ENCODE measurements around the gene RACK1.

RACK1 gene

GRCh38 chr5:181236954-181237641, 6.6 kb downstream of the RACK1 start:
- Histone ChIP-seq H3K36me3 (ENCODE audit: insufficient read depth, low read length) (peaks cover 86% of the 10 kb centered on the region), H3K9me3 (ENCODE audit: low read length) (no peaks in the 10 kb centered on the region), H3K27me3 (ENCODE audit: control insufficient read depth in 1 of 2, insufficient read depth in 2 of 2, low read length in 2 of 2) (no peaks in the 10 kb centered on the region), H3K27ac (ENCODE audit: low read depth, low read length) (no peak overlapping the region), H3K4me1 (ENCODE audit: insufficient read depth, low read length) (peaks cover 10% of the 10 kb centered on the region), H3K9ac (ENCODE audit: low read length) (no peak overlapping the region), H3K4me3 (ENCODE audit: low read depth in 1 of 2, low read length in 2 of 2) (no peak overlapping the region)

GRCh38 chr5:181236471-181236870, 7.2 kb downstream of the RACK1 start:
- Histone ChIP-seq H3K9ac (ENCODE audit: low read length) (no peak overlapping the region), H3K27me3 (ENCODE audit: control insufficient read depth in 1 of 2, insufficient read depth in 2 of 2, low read length in 2 of 2) (no peaks in the 10 kb centered on the region), H3K27ac (ENCODE audit: low read depth, low read length) (no peak overlapping the region), H3K36me3 (ENCODE audit: insufficient read depth, low read length) (peaks cover 86% of the 10 kb centered on the region), H3K4me3 (ENCODE audit: low read depth in 1 of 2, low read length in 2 of 2) (no peak overlapping the region), H3K9me3 (ENCODE audit: low read length) (no peaks in the 10 kb centered on the region), H3K4me1 (ENCODE audit: insufficient read depth, low read length) (peaks cover 4% of the 10 kb centered on the region)

GRCh38 chr5:181235689-181236366, 7.9 kb downstream of the RACK1 start:
- no peak overlapping the region for H3K27ac ChIP-seq (ENCODE audit: low read depth, low read length)
- no peak overlapping the region for H3K9ac ChIP-seq (ENCODE audit: low read length)
- H3K4me1 ChIP-seq (ENCODE audit: insufficient read depth, low read length), result no peaks in the 10 kb centered on the region

GRCh38 chr5:181235323-181235688, 8.4 kb downstream of the RACK1 start:
- Histone ChIP-seq H3K9ac (ENCODE audit: low read length) (no peak overlapping the region), H3K36me3 (ENCODE audit: insufficient read depth, low read length) (peaks cover 86% of the 10 kb centered on the region), H3K4me1 (ENCODE audit: insufficient read depth, low read length) (no peaks in the 10 kb centered on the region), H3K27me3 (ENCODE audit: control insufficient read depth in 1 of 2, insufficient read depth in 2 of 2, low read length in 2 of 2) (no peaks in the 10 kb centered on the region), H3K4me3 (ENCODE audit: low read depth in 1 of 2, low read length in 2 of 2) (no peak overlapping the region), H3K27ac (ENCODE audit: low read depth, low read length) (no peak overlapping the region), H3K9me3 (ENCODE audit: low read length) (no peaks in the 10 kb centered on the region)

More at GRCh38 chr5:181235689-181236366, 7.9 kb downstream of the RACK1 start:
- H3K4me3 ChIP-seq (ENCODE audit: low read depth in 1 of 2, low read length in 2 of 2), result no peak overlapping the region
- no peaks in the 10 kb centered on the region for H3K9me3 ChIP-seq (ENCODE audit: low read length)
- peaks cover 86% of the 10 kb centered on the region for H3K36me3 ChIP-seq (ENCODE audit: insufficient read depth, low read length)
- no peaks in the 10 kb centered on the region for H3K27me3 ChIP-seq (ENCODE audit: control insufficient read depth in 1 of 2, insufficient read depth in 2 of 2, low read length in 2 of 2)

GRCh38 chr5:181234455-181235306, 9.0 kb downstream of the RACK1 start:
- peaks cover 85% of the 10 kb centered on the region for H3K36me3 ChIP-seq (ENCODE audit: insufficient read depth, low read length)
- H3K27ac ChIP-seq (ENCODE audit: low read depth, low read length), result no peak overlapping the region
- H3K4me1 ChIP-seq (ENCODE audit: insufficient read depth, low read length), result no peaks in the 10 kb centered on the region
- H3K4me3 ChIP-seq (ENCODE audit: low read depth in 1 of 2, low read length in 2 of 2), result no peak overlapping the region
- no peaks in the 10 kb centered on the region for H3K9me3 ChIP-seq (ENCODE audit: low read length)
- H3K9ac ChIP-seq (ENCODE audit: low read length), result no peak overlapping the region
- no peaks in the 10 kb centered on the region for H3K27me3 ChIP-seq (ENCODE audit: control insufficient read depth in 1 of 2, insufficient read depth in 2 of 2, low read length in 2 of 2)

- H3K27me3 ChIP-seq (ENCODE audit: control insufficient read depth in 1 of 2, insufficient read depth in 2 of 2, low read length in 2 of 2), result no peaks in the 10 kb centered on the region
- no peak overlapping the region for H3K4me3 ChIP-seq (ENCODE audit: low read depth in 1 of 2, low read length in 2 of 2)
- no peak overlapping the region for H3K27ac ChIP-seq (ENCODE audit: low read depth, low read length)
- peaks cover 77% of the 10 kb centered on the region for H3K36me3 ChIP-seq (ENCODE audit: insufficient read depth, low read length)
- H3K9me3 ChIP-seq (ENCODE audit: low read length), result no peaks in the 10 kb centered on the region
- no peak overlapping the region for H3K9ac ChIP-seq (ENCODE audit: low read length)
- no peaks in the 10 kb centered on the region for H3K4me1 ChIP-seq (ENCODE audit: insufficient read depth, low read length)
Observed at GRCh38 chr5:181233801-181234454, 9.8 kb downstream of the RACK1 start.

GRCh38 chr5:181233088-181233800, 10.5 kb downstream of the RACK1 start:
- no peak overlapping the region for H3K9ac ChIP-seq (ENCODE audit: low read length)
- H3K27me3 ChIP-seq (ENCODE audit: control insufficient read depth in 1 of 2, insufficient read depth in 2 of 2, low read length in 2 of 2), result no peaks in the 10 kb centered on the region
- peaks cover 70% of the 10 kb centered on the region for H3K36me3 ChIP-seq (ENCODE audit: insufficient read depth, low read length)
- no peaks in the 10 kb centered on the region for H3K9me3 ChIP-seq (ENCODE audit: low read length)
- H3K4me3 ChIP-seq (ENCODE audit: low read depth in 1 of 2, low read length in 2 of 2), result no peak overlapping the region
- H3K4me1 ChIP-seq (ENCODE audit: insufficient read depth, low read length), result no peaks in the 10 kb centered on the region
- no peak overlapping the region for H3K27ac ChIP-seq (ENCODE audit: low read depth, low read length)

- Histone ChIP-seq H3K36me3 (ENCODE audit: insufficient read depth, low read length) (peaks cover 64% of the 10 kb centered on the region), H3K4me1 (ENCODE audit: insufficient read depth, low read length) (no peaks in the 10 kb centered on the region), H3K9me3 (ENCODE audit: low read length) (no peaks in the 10 kb centered on the region), H3K27me3 (ENCODE audit: control insufficient read depth in 1 of 2, insufficient read depth in 2 of 2, low read length in 2 of 2) (no peaks in the 10 kb centered on the region), H3K4me3 (ENCODE audit: low read depth in 1 of 2, low read length in 2 of 2) (no peak overlapping the region), H3K27ac (ENCODE audit: low read depth, low read length) (no peak overlapping the region), H3K9ac (ENCODE audit: low read length) (no peak overlapping the region)
Observed at GRCh38 chr5:181232593-181232992, 11.1 kb downstream of the RACK1 start.

GRCh38 chr5:181231432-181231831, 12.3 kb downstream of the RACK1 start:
- Histone ChIP-seq H3K4me3 (ENCODE audit: low read depth in 1 of 2, low read length in 2 of 2) (no peak overlapping the region), H3K27ac (ENCODE audit: low read depth, low read length) (no peak overlapping the region), H3K9me3 (ENCODE audit: low read length) (no peaks in the 10 kb centered on the region), H3K4me1 (ENCODE audit: insufficient read depth, low read length) (no peaks in the 10 kb centered on the region), H3K36me3 (ENCODE audit: insufficient read depth, low read length) (peaks cover 52% of the 10 kb centered on the region), H3K27me3 (ENCODE audit: control insufficient read depth in 1 of 2, insufficient read depth in 2 of 2, low read length in 2 of 2) (no peaks in the 10 kb centered on the region), H3K9ac (ENCODE audit: low read length) (no peak overlapping the region)

- Histone ChIP-seq H3K9ac (ENCODE audit: low read length) (no peak overlapping the region), H3K27ac (ENCODE audit: low read depth, low read length) (no peak overlapping the region), H3K4me1 (ENCODE audit: insufficient read depth, low read length) (no peaks in the 10 kb centered on the region), H3K9me3 (ENCODE audit: low read length) (no peaks in the 10 kb centered on the region), H3K4me3 (ENCODE audit: low read depth in 1 of 2, low read length in 2 of 2) (no peak overlapping the region), H3K27me3 (ENCODE audit: control insufficient read depth in 1 of 2, insufficient read depth in 2 of 2, low read length in 2 of 2) (no peaks in the 10 kb centered on the region), H3K36me3 (ENCODE audit: insufficient read depth, low read length) (peaks cover 43% of the 10 kb centered on the region)
Observed at GRCh38 chr5:181230551-181230950, 13.2 kb downstream of the RACK1 start.
